EL (cell line): ENCODE data around the gene NPAS3.
"Not testable (repeated sequence)": the region's sequence is repeated elsewhere in the genome, so short reads cannot be mapped to it uniquely, and the experiment has no call there.

Source experiments
- DNase-seq: peaks from one replicate; pipeline ENCODE4 v3.0.0-alpha.2; 2016

NPAS3 gene

DNA sequence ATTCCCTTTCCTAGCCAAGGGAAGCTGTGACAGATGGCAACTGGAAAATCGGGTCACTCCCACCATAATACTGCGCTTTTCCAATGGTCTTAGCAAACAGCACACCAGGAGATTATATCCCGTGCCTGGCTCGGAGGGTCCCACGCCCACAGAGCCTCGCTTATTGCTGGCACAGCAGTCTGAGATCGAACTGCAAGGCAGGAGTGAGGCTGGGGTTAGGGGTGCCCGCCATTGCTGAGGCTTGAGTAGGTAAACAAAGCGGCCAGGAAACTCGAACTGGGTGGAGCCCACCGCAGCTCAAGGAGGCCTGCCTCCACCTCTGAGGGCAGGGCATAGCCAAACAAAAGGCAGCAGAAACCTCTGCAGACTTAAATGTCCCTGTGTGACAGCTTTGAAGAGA, 149.6 kb downstream of the NPAS3 start:
- not testable (repeated sequence) for DNase-seq

GRCh38 chr14:33098016-33098415, 159.3 kb downstream of the NPAS3 start:
- no peak for DNase-seq

- no peak for DNase-seq
These were observed 164.8 kb downstream of the NPAS3 start for GRCh38 chr14:33103489-33103888.

GRCh38 chr14:33103966-33104365, 165.3 kb downstream of the NPAS3 start:
- no peak for DNase-seq

- DNase-seq = no peak
These were observed 172.2 kb downstream of the NPAS3 start for GRCh38 chr14:33110737-33111443.

DNA sequence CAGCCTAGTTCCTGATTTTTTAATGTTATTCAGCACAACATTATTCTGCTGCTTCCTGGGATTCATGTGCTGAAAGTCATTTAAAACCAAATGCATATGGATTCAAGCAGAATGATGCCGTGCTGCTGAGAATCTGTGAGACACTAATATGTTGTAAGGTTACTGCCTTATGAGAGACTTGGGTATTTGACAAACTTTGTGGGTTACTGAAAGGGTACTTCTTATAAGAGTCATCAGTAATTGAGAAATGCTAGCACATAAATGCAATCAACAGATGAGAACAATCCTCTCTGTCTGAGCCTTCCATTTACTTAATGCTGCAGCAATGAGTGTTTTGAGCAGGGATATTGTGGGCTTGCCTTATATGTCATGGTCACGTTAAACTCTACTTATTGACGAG, 175.7 kb downstream of the NPAS3 start:
- DNase-seq = no peak

DNA sequence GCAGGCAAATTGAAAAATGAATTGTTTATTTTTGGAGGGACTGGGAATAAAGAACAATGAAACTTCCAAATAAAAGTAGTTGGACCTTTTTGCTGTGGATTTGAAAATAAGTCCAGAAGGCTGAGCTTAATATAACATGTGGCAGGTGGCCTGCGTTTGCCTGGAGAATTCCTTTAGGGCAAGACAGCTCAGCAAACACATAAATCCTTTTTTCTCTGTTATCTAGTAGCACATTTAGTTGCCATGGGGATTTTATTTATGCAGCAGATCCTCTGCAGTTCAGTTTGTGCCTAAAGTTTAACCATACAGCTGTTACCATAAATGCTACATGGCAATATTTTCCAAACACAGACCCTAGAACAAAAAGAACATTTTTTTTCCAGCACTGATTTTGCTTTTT, 180.0 kb downstream of the NPAS3 start:
- no peak for DNase-seq

DNA sequence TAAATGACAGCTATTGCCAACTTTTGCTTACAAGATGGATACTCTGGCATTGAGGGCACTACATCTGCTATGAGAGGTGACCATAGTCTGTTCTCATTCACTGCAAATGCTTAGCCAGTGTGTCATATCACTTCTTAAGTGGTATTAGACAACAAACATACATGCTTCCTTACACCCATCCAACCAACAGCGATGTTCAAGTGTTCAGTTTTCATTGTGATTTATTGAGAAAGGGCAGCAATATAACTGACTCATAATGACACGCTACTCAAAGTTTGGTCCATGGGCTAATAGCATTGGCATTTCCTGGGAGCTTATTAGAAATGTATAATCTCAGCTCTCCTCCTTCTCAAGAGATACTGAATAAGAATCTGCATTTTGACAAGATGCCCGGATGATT, 181.7 kb downstream of the NPAS3 start:
- peak; percentile 91 for DNase-seq

DNA sequence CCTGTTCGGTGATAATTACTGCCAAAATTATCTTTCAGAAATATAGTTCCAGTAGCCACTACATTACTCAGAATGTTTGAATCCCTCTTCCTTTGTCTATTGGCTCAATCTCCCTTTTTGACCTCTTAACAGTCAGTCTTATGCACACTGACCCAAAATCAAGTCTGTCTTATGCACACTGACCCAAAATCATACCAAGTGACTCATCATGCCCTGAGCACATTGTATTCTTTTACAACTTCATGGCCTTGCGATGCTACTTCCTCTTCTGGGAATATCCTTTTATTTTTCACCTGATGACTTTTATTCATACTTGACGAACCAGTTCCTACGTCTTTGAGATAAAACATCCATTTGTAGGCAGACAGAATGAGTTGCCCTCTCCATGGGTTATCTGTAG, 182.3 kb downstream of the NPAS3 start:
- peak; percentile 45 for DNase-seq

GRCh38 chr14:33123281-33123680, 184.6 kb downstream of the NPAS3 start:
- DNase-seq = no peak

DNA sequence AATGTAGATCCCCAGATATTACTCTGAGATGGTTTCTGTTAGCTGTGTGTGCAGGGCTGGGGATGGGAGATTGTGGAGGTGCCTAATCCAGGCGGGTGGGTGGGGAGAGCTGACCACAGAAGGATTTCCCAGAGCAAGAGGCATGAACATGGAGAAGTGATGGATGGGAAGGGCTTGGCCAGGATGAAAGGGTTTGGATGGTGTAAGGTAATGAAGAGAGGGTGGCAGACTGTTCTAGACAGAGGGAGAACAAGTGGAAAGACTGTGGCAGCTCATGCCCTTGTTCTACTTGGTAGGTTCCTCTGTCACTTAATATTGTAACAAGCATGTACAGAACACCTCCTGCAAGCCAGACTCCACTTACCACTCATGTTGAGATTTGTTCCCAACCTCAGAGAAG, 187.8 kb downstream of the NPAS3 start:
- DNase-seq = no peak

DNA sequence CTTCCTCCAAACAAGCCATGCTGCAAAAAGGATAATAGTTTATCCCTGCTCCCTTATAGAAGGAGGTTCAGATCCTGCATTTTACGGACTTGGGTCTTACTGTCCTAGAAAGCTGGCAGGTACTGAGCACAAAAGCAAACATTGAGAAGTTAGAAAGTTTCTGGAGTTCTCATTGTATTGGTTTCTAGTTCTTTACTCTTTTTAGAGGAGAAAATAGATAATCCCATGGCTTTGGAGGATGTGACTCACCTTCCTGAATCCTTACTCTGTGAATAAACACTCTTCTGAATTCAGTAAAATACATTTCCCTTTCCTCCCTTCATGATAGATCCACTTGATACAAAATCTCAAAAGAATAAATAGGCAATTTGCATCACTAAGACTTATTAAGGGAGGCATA, 188.9 kb downstream of the NPAS3 start:
- DNase-seq = peak; percentile 12

- no peak for DNase-seq
These were observed 193.1 kb downstream of the NPAS3 start for GRCh38 chr14:33131801-33132200.

- DNase-seq = no peak
These were observed 195.5 kb downstream of the NPAS3 start for GRCh38 chr14:33134162-33134561.

- DNase-seq = no peak
These were observed 196.3 kb downstream of the NPAS3 start for GRCh38 chr14:33134975-33135374.

DNA sequence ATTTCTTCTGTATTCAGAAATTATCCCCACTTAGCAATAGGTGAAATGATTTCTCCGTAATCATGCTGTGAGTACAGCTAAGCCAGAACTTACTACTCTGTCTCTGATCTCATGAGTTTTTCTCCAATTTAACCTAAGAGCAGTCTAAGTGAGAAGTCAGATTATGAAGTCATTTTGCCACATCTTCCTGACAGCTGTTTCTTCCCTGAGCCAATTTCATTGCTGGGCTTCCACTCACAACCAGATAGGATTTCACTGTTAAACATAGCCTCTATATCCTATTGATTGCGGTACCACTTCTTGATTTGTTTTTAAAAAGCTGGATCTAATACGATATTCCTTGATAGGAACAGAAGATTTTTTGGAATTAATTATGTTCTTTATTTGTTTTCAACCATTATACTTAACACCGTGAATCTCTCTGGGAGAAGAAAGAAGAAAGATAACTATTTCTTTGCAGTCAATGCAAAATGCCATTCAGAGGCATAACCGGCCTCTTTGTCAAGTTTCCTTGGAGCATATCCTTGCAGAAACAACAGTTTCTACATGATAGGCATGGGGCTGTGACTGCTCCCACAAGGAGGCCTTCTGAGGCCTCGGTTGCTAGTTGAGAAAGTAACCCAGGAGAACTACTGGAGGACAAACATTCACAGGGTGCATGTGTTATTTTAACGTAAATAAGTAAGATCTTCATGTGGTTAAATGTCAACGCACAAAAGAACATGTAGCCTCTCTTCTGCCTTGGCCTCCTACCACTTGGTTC, 212.2 kb downstream of the NPAS3 start:
- no peak for DNase-seq

- no peak for DNase-seq
These were observed 224.4 kb downstream of the NPAS3 start for GRCh38 chr14:33163109-33163508.

- no peak for DNase-seq
These were observed 224.9 kb downstream of the NPAS3 start for GRCh38 chr14:33163600-33163999.

GRCh38 chr14:33165144-33165925, 226.7 kb downstream of the NPAS3 start:
- peak; percentile 47 for DNase-seq

DNA sequence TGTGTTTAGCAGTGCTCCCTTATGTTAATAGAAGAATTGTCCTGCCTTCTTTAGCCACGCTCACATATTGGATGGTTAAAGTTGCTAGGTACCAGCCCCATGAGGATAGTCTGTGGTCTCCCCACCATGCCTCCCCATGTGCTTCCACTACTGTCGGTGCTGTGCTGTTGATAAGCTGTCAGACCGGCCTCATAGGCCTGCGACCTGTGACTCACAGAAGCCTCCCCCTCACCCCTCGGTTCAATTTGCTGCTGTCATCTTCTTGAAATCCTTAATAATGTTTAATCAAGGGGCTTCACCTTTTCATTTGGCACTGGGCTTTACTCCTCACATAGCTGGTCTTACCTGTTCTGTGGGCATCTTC, 227.2 kb downstream of the NPAS3 start:
- no peak for DNase-seq

DNA sequence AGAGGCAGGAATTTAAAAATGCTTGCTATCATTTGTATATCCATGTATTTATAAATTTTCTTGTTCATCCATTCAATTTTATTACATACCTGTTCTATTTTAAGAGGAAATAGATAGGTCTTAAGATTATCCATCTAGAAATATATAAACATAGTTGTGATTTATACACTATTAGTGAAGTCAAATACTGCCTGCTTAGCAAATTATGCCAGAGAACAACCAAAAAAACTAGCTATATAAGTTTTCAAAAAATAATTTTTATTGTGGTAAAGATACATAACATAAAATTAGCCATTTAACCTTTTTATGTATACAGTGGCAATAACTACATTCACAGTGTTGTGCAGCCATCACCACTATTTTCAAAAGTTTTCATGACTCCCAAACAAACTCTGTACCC, 237.3 kb downstream of the NPAS3 start:
- DNase-seq = no peak

- DNase-seq = peak; percentile 11
These were observed 245.9 kb downstream of the NPAS3 start for GRCh38 chr14:33184587-33184986.

DNA sequence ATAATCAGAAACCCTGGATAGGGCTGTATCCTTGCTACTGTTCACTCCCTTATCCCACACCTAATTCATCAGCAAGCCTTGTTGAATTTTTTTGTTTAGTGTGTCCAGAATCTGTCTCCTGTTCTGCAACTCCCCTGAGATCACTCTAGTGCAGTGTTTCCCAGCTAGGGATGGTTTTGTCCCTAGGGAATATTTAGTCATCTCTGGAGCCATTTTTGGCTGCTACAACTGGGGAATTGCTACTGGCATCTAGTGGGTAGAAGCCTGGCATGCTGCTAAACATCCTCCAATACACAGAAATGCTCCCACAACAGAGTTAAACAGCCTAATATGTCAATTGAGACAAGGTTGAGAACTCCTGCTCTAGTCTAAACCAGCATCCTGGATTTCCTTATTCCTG, 248.0 kb downstream of the NPAS3 start:
- DNase-seq = no peak

DNA sequence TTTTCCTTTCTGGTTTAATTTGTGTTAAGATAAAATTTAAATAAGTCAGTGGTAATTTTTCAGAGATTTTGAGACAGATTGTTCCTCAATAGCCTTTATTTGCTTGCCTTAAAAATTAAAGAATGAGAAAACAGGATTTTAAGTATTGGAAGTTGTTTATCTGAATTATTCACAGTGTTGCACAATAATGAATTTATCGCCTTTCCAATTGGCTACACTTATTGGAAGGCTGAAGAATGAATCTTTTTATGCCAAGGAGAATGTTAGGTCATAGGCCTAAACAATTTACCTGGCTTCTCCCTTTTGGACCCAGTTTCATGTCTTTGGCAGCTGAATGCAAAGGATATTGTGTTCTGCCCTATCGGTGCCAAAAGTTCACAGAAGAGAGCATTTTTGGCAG, 250.2 kb downstream of the NPAS3 start:
- no peak for DNase-seq
